ENCODE data around the gene PHKA1.
"Not testable (repeated sequence)": the region's sequence is repeated elsewhere in the genome, so short reads cannot be mapped to it uniquely, and the experiment has no call there.

Gene PHKA1

GRCh38 chrX:72568406-72569092 is 145.6 kb downstream of the PHKA1 start:
- no peak for DNase-seq

- no peak for DNase-seq
Measured at GRCh38 chrX:72566448-72566847, 147.7 kb downstream of the PHKA1 start.

- DNase-seq = not testable (repeated sequence)
Measured at GRCh38 chrX:72559655-72560054, 154.5 kb downstream of the PHKA1 start.

- no peak for DNase-seq
Measured at GRCh38 chrX:72554448-72555140, 159.5 kb downstream of the PHKA1 start.

GRCh38 chrX:72552443-72552842 is 161.7 kb downstream of the PHKA1 start:
- DNase-seq = not testable (repeated sequence)

- no peak for DNase-seq
Measured at GRCh38 chrX:72545990-72546389, 168.1 kb downstream of the PHKA1 start.

GRCh38 chrX:72540318-72540717 is 173.8 kb downstream of the PHKA1 start:
- DNase-seq = no peak

GRCh38 chrX:72539822-72540221 is 174.3 kb downstream of the PHKA1 start:
- DNase-seq = no peak

GRCh38 chrX:72536542-72536941 is 177.6 kb downstream of the PHKA1 start:
- DNase-seq = no peak

GRCh38 chrX:72532366-72532765 is 181.7 kb downstream of the PHKA1 start:
- no peak for DNase-seq
